WTC11 (cell line): ENCODE results near the gene SLC25A26. TPM values are rescaled to one million over a fixed set of nuclear protein-coding genes. Genes with fewer than 3 reads are reported as not detected.

Source experiments
- ATAC-seq: fragments of 200-7000 bp; cut with Tn5 transposase; 2 replicates; pipeline ENCODE4 v1.10.0; 2021; ENCODE audit warnings: mild to moderate bottlenecking, moderate library complexity
- CTCF ChIA-PET: fragments of 300-600 bp; sonication (Branson Sonifier 250); formaldehyde crosslinking; loops from one replicate; lab custom pipeline; 2021; ENCODE audit warnings: antibody characterized with exemption; lab: Charles Lee
- POLR2A ChIA-PET: fragments of 350-600 bp; sonication (Branson Sonifier 250); formaldehyde crosslinking; loops from one replicate; lab custom pipeline; 2021; ENCODE audit warnings: antibody characterized with exemption; lab: Charles Lee
- DNase-seq: peaks from one replicate; pipeline ENCODE4 v3.0.0; 2021; ENCODE audit warnings: low spot score
- H3K27ac Mint-ChIP-seq: 2 replicates; pipeline ENCODE4 v1.8.0; 2021; ENCODE audit warnings: mixed read lengths
- H3K27me3 Mint-ChIP-seq: 2 replicates; pipeline ENCODE4 v1.8.0; 2021; ENCODE audit warnings: low read depth, mild to moderate bottlenecking, moderate library complexity, mixed read lengths
- H3K36me3 Mint-ChIP-seq: 2 replicates; pipeline ENCODE4 v1.8.0; 2021; ENCODE audit warnings: mixed read lengths
- H3K4me1 Mint-ChIP-seq: 2 replicates; pipeline ENCODE4 v1.8.0; 2022; ENCODE audit warnings: mixed read lengths
- H3K4me3 Mint-ChIP-seq: 2 replicates; pipeline ENCODE4 v1.8.0; 2021; ENCODE audit warnings: mild to moderate bottlenecking, moderate library complexity, mixed read lengths
- H3K9me3 Mint-ChIP-seq: 2 replicates; pipeline ENCODE4 v1.8.0; 2021; ENCODE audit warnings: mixed read lengths
- CREB1 ChIP-seq: sonication (generic); formaldehyde crosslinking; IDR thresholded peaks from 2 replicates; pipeline ENCODE4 v1.8.0; 2023; ENCODE audit warnings: mild to moderate bottlenecking, missing genetic modification reagents
- EMX1 ChIP-seq: fragments of 250-450 bp; sonication (Bioruptor Pico); IDR thresholded peaks from 2 replicates; pipeline ENCODE4 v1.8.0; 2021; ENCODE audit warnings: mild to moderate bottlenecking
- ESRRA ChIP-seq: sonication (generic); formaldehyde crosslinking; IDR thresholded peaks from 2 replicates; pipeline ENCODE4 v1.8.1; 2022; ENCODE audit warnings: mild to moderate bottlenecking, missing genetic modification reagents, borderline replicate concordance
- FOXK1 ChIP-seq: sonication (generic); formaldehyde crosslinking; IDR thresholded peaks from 2 replicates; pipeline ENCODE4 v1.8.0; 2022; ENCODE audit warnings: mild to moderate bottlenecking, moderate library complexity, missing genetic modification reagents
- GRHL2 ChIP-seq: fragments of 250-450 bp; sonication (Bioruptor Pico); IDR thresholded peaks from 2 replicates; pipeline ENCODE4 v1.8.0; 2022; ENCODE audit warnings: mild to moderate bottlenecking, moderate library complexity; ENCODE audit not compliant: insufficient replicate concordance, severe bottlenecking
- HMGA2 ChIP-seq: fragments of 250-450 bp; sonication (Bioruptor Pico); IDR thresholded peaks from 2 replicates; pipeline ENCODE4 v1.4.0; 2021; ENCODE audit warnings: mild to moderate bottlenecking, moderate library complexity
- NFATC4 ChIP-seq: fragments of 250-450 bp; sonication (Bioruptor Pico); IDR thresholded peaks from 2 replicates; pipeline ENCODE4 v1.9.0; 2021; ENCODE audit warnings: mild to moderate bottlenecking
- NFE2L1 ChIP-seq: sonication (generic); formaldehyde crosslinking; IDR thresholded peaks from 2 replicates; pipeline ENCODE4 v1.8.1; 2023; ENCODE audit warnings: missing genetic modification reagents
- SMAD3 ChIP-seq: sonication (generic); formaldehyde crosslinking; IDR thresholded peaks from 2 replicates; pipeline ENCODE4 v1.8.0; 2022; ENCODE audit warnings: missing genetic modification reagents, mild to moderate bottlenecking, borderline replicate concordance
- ZBTB21 ChIP-seq: sonication (generic); formaldehyde crosslinking; IDR thresholded peaks from 2 replicates; pipeline ENCODE4 v1.8.1; 2023; ENCODE audit warnings: mild to moderate bottlenecking, missing genetic modification reagents, borderline replicate concordance
- ZNF138 ChIP-seq: sonication (generic); formaldehyde crosslinking; conservative IDR thresholded peaks from 2 replicates; pipeline ENCODE4 v1.8.1; 2022; ENCODE audit warnings: mild to moderate bottlenecking, moderate library complexity, missing genetic modification reagents
- ZNF396 ChIP-seq: fragments of 250-450 bp; sonication (Bioruptor Pico); IDR thresholded peaks from 2 replicates; pipeline ENCODE4 v1.8.0; 2021; ENCODE audit warnings: mild to moderate bottlenecking, moderate library complexity, borderline replicate concordance
- total RNA-seq: library from RNA; stranded (reverse); gene quantifications from 3 replicates; pipeline ENCODE4 v1.2.3, GENCODE V29; 2021
- TF ChIP-seq, protein P1 (sequence below): sonication (generic); formaldehyde crosslinking; IDR thresholded peaks from 2 replicates; pipeline ENCODE4 v1.8.0; 2022; ENCODE audit warnings: mild to moderate bottlenecking, missing genetic modification reagents
- TF ChIP-seq, protein P2 (sequence below): sonication (generic); formaldehyde crosslinking; IDR thresholded peaks from 2 replicates; pipeline ENCODE4 v1.8.1; 2023; ENCODE audit warnings: mild to moderate bottlenecking, missing genetic modification reagents
- TF ChIP-seq, protein P3 (sequence below): fragments of 250-450 bp; sonication (Bioruptor Pico); IDR thresholded peaks from 2 replicates; pipeline ENCODE4 v1.9.0; 2021; ENCODE audit warnings: mild to moderate bottlenecking
- TF ChIP-seq, protein P4 (sequence below): sonication (generic); formaldehyde crosslinking; IDR thresholded peaks from 2 replicates; pipeline ENCODE4 v1.8.1; 2023; ENCODE audit warnings: mild to moderate bottlenecking, moderate library complexity, missing genetic modification reagents
- TF ChIP-seq, protein P5 (sequence below): sonication (generic); formaldehyde crosslinking; IDR thresholded peaks from 2 replicates; pipeline ENCODE4 v1.8.1; 2023; ENCODE audit warnings: mild to moderate bottlenecking, missing genetic modification reagents, borderline replicate concordance

SLC25A26 gene
- total RNA-seq, 1 experiment from 2014 or later: 29.1 TPM

DNA sequence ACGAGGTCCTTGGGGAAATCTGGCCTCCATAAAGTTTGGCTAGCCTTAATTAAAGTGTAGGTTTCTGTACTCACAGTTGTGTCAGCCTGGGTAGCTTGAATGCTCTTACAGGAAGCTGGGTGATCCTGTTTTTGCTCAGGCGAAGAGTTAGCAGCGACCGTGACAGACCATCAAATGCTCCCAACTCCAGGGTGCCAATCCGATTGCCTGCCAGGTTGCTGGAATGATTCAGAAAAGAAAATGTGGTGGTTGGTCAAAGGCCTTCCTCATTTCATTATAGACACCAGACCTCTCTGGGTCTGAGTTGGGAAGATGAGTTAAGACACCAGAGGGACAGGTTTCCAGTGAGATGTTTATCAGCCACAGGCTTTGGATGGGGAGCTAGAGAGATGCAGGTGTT is 194.0 kb downstream of the SLC25A26 start:
- no peak for ATAC-seq
- TF ChIP-seq ZNF396 (CRISPR knock-in tag) (no peak), CREB1 (CRISPR knock-in tag) (no peak), ESRRA (no peak), SMAD3 (CRISPR knock-in tag) (no peak), NFATC4 (CRISPR knock-in tag) (no peak), ZBTB21 (no peak), HMGA2 (CRISPR knock-in tag) (no peak), NFE2L1 (CRISPR knock-in tag) (no peak), FOXK1 (CRISPR knock-in tag) (no peak), EMX1 (CRISPR knock-in tag) (no peak), GRHL2 (CRISPR knock-in tag) (no peak), ZNF138 (no peak)
- TF ChIP-seq, protein P1, sequence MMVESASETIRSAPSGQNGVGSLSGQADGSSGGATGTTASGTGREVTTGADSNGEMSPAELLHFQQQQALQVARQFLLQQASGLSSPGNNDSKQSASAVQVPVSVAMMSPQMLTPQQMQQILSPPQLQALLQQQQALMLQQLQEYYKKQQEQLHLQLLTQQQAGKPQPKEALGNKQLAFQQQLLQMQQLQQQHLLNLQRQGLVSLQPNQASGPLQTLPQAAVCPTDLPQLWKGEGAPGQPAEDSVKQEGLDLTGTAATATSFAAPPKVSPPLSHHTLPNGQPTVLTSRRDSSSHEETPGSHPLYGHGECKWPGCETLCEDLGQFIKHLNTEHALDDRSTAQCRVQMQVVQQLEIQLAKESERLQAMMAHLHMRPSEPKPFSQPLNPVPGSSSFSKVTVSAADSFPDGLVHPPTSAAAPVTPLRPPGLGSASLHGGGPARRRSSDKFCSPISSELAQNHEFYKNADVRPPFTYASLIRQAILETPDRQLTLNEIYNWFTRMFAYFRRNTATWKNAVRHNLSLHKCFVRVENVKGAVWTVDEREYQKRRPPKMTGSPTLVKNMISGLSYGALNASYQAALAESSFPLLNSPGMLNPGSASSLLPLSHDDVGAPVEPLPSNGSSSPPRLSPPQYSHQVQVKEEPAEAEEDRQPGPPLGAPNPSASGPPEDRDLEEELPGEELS (CRISPR knock-in tag): no peak
- TF ChIP-seq, protein P2, sequence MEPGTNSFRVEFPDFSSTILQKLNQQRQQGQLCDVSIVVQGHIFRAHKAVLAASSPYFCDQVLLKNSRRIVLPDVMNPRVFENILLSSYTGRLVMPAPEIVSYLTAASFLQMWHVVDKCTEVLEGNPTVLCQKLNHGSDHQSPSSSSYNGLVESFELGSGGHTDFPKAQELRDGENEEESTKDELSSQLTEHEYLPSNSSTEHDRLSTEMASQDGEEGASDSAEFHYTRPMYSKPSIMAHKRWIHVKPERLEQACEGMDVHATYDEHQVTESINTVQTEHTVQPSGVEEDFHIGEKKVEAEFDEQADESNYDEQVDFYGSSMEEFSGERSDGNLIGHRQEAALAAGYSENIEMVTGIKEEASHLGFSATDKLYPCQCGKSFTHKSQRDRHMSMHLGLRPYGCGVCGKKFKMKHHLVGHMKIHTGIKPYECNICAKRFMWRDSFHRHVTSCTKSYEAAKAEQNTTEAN (CRISPR knock-in tag): no peak
- TF ChIP-seq, protein P3, sequence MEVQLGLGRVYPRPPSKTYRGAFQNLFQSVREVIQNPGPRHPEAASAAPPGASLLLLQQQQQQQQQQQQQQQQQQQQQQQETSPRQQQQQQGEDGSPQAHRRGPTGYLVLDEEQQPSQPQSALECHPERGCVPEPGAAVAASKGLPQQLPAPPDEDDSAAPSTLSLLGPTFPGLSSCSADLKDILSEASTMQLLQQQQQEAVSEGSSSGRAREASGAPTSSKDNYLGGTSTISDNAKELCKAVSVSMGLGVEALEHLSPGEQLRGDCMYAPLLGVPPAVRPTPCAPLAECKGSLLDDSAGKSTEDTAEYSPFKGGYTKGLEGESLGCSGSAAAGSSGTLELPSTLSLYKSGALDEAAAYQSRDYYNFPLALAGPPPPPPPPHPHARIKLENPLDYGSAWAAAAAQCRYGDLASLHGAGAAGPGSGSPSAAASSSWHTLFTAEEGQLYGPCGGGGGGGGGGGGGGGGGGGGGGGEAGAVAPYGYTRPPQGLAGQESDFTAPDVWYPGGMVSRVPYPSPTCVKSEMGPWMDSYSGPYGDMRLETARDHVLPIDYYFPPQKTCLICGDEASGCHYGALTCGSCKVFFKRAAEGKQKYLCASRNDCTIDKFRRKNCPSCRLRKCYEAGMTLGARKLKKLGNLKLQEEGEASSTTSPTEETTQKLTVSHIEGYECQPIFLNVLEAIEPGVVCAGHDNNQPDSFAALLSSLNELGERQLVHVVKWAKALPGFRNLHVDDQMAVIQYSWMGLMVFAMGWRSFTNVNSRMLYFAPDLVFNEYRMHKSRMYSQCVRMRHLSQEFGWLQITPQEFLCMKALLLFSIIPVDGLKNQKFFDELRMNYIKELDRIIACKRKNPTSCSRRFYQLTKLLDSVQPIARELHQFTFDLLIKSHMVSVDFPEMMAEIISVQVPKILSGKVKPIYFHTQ (CRISPR knock-in tag): no peak
- TF ChIP-seq, protein P4, sequence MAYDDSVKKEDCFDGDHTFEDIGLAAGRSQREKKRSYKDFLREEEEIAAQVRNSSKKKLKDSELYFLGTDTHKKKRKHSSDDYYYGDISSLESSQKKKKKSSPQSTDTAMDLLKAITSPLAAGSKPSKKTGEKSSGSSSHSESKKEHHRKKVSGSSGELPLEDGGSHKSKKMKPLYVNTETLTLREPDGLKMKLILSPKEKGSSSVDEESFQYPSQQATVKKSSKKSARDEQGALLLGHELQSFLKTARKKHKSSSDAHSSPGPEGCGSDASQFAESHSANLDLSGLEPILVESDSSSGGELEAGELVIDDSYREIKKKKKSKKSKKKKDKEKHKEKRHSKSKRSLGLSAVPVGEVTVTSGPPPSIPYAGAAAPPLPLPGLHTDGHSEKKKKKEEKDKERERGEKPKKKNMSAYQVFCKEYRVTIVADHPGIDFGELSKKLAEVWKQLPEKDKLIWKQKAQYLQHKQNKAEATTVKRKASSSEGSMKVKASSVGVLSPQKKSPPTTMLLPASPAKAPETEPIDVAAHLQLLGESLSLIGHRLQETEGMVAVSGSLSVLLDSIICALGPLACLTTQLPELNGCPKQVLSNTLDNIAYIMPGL (CRISPR knock-in tag): no peak
- TF ChIP-seq, protein P5, sequence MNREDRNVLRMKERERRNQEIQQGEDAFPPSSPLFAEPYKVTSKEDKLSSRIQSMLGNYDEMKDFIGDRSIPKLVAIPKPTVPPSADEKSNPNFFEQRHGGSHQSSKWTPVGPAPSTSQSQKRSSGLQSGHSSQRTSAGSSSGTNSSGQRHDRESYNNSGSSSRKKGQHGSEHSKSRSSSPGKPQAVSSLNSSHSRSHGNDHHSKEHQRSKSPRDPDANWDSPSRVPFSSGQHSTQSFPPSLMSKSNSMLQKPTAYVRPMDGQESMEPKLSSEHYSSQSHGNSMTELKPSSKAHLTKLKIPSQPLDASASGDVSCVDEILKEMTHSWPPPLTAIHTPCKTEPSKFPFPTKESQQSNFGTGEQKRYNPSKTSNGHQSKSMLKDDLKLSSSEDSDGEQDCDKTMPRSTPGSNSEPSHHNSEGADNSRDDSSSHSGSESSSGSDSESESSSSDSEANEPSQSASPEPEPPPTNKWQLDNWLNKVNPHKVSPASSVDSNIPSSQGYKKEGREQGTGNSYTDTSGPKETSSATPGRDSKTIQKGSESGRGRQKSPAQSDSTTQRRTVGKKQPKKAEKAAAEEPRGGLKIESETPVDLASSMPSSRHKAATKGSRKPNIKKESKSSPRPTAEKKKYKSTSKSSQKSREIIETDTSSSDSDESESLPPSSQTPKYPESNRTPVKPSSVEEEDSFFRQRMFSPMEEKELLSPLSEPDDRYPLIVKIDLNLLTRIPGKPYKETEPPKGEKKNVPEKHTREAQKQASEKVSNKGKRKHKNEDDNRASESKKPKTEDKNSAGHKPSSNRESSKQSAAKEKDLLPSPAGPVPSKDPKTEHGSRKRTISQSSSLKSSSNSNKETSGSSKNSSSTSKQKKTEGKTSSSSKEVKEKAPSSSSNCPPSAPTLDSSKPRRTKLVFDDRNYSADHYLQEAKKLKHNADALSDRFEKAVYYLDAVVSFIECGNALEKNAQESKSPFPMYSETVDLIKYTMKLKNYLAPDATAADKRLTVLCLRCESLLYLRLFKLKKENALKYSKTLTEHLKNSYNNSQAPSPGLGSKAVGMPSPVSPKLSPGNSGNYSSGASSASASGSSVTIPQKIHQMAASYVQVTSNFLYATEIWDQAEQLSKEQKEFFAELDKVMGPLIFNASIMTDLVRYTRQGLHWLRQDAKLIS: no peak
- TF ChIP-seq, all 79 proteins: peak for 0
- ChIA-PET CTCF (no interaction called here), POLR2A (no interaction called here)
- peaks cover 1% of the 10 kb centered on the region for H3K9me3 Mint-ChIP-seq
- H3K27me3 Mint-ChIP-seq: no peaks in the 10 kb centered on the region
- H3K36me3 Mint-ChIP-seq: peaks cover 86% of the 10 kb centered on the region
- DNase-seq: no peak
- H3K4me1 Mint-ChIP-seq: peaks cover 53% of the 10 kb centered on the region
- no peak overlapping the region for H3K4me3 Mint-ChIP-seq
- no peak overlapping the region for H3K27ac Mint-ChIP-seq
